Ramos (cell line): ENCODE data around the gene ZNF79.

Experiments
- in situ Hi-C: fragments of 300-500 bp; cut with MboI; formaldehyde crosslinking; loops from one replicate; pipeline ENCODE4 v1.14.3; 2022; ENCODE audit warnings: low sequenced_read_pairs; ENCODE audit not compliant: unreplicated experiment

Gene ZNF79

GRCh38 chr9:127491516-127491915 lies 67.3 kb downstream of the ZNF79 start:
- in situ Hi-C loops: no loop called here

- in situ Hi-C loops: no loop called here
Measured at GRCh38 chr9:127492616-127493015, 68.4 kb downstream of the ZNF79 start.

- in situ Hi-C loops: no loop called here
Measured at GRCh38 chr9:127493592-127494303, 69.6 kb downstream of the ZNF79 start.

- in situ Hi-C loops: no loop called here
Measured at GRCh38 chr9:127494304-127494702, 70.1 kb downstream of the ZNF79 start.
